ENCODE results near the gene CKAP5.

The CKAP5 gene

DNA sequence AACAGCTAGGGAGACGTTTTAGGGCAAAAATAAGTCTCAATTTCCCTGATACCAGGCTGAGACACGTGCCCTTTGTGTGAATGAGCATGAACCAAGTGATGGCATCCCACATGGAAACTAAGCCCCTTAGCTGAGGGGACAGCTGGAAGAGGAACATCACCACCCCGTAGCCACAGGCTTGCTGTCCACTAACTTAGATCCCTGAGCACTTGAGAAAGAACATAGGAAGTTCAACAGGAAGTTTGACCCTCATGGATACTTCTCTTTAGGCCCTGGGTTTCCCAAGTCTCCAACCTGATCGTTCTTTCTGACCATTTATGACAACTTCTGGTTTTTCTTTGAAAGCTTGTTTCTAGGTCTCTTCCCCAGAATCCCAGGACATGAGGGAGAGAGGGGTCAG lies 11.6 kb upstream of the CKAP5 start:
- no peaks in the 10 kb centered on the region for H3K36me3 ChIP-seq (ENCODE audit: insufficient read depth, low read length)
- H3K4me2 ChIP-seq (ENCODE audit: low read depth, low read length, poor library complexity, severe bottlenecking) = no peak overlapping the region
- no peaks in the 10 kb centered on the region for H3K79me2 ChIP-seq (ENCODE audit: insufficient read depth, low read length)

DNA sequence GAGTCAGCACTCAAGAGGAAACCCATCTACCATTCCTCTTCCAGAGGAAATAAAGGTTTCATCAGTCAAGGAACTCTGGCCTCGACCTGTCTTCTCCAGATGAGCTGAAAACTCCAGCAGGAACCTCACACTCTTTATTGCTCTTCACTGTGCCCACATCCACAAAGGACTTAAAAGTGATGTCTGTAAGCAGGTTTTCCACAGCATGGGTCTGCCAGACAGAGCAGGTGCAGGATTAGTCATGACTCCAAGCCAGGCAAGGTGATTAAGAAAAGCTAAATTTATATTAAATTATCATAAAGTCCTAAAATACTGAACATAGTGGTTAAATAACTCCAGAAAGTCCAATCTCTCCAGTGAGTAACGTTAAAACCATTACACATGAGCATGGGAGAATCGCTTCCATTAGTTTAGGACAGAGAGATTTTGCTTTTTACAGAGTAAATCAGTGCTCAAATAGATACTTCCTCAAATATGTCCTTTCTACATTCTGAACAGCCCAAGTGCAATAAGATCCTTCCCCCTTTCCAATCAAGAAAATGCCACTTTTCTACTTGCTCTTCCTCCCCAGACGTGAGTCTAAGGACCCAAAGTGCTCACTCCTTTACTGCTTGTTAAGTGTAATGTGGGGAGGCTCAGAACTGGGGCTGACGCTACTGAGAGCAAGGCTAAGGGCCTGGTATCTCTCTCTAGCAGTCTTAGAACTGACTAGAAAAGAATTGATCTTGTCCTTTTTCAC lies 10.7 kb upstream of the CKAP5 start:
- H2AFZ ChIP-seq (ENCODE audit: low read length) = no peak overlapping the region
- H3K4me2 ChIP-seq (ENCODE audit: low read depth, low read length, poor library complexity, severe bottlenecking) = no peak overlapping the region
- no peaks in the 10 kb centered on the region for H3K27me3 ChIP-seq (ENCODE audit: insufficient read depth, low read length, poor library complexity, severe bottlenecking)
- no peak overlapping the region for H3K9ac ChIP-seq (ENCODE audit: low read depth, low read length, poor library complexity, severe bottlenecking)
- no peaks in the 10 kb centered on the region for H3K36me3 ChIP-seq (ENCODE audit: insufficient read depth, low read length)
- peaks cover 4% of the 10 kb centered on the region; the same call in 1 of the 2 replicates for H3F3A ChIP-seq (ENCODE audit: low read depth)
- H4K20me1 ChIP-seq (ENCODE audit: insufficient read depth, low read length, poor library complexity, severe bottlenecking) = no peaks in the 10 kb centered on the region
- no peak overlapping the region for H3K4me3 ChIP-seq (ENCODE audit: low read length, poor library complexity, severe bottlenecking)
- H3K79me2 ChIP-seq (ENCODE audit: insufficient read depth, low read length) = no peaks in the 10 kb centered on the region
- H3K9me3 ChIP-seq (ENCODE audit: insufficient read depth, low read depth, low read length) = no peaks in the 10 kb centered on the region
- H3K9me2 ChIP-seq (replicated peaks; ENCODE audit: low read depth, low read length) = no peaks in the 10 kb centered on the region
- TF ChIP-seq EZH2phosphoT487 (IDR thresholded peaks at IDR 0.05; ENCODE audit: borderline replicate concordance) = no peak
- TF ChIP-seq, protein P1, sequence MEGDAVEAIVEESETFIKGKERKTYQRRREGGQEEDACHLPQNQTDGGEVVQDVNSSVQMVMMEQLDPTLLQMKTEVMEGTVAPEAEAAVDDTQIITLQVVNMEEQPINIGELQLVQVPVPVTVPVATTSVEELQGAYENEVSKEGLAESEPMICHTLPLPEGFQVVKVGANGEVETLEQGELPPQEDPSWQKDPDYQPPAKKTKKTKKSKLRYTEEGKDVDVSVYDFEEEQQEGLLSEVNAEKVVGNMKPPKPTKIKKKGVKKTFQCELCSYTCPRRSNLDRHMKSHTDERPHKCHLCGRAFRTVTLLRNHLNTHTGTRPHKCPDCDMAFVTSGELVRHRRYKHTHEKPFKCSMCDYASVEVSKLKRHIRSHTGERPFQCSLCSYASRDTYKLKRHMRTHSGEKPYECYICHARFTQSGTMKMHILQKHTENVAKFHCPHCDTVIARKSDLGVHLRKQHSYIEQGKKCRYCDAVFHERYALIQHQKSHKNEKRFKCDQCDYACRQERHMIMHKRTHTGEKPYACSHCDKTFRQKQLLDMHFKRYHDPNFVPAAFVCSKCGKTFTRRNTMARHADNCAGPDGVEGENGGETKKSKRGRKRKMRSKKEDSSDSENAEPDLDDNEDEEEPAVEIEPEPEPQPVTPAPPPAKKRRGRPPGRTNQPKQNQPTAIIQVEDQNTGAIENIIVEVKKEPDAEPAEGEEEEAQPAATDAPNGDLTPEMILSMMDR (conservative IDR thresholded peaks at IDR 0.05; ENCODE audit: low read length) = no peak
- peaks cover 33% of the 10 kb centered on the region for H3K4me1 ChIP-seq (ENCODE audit: insufficient read depth, low read length, poor library complexity, severe bottlenecking)

More for the DNA sequence above, 11.6 kb upstream of the CKAP5 start:
- no peaks in the 10 kb centered on the region for H3K9me3 ChIP-seq (ENCODE audit: insufficient read depth, low read depth, low read length)
- H3K9me2 ChIP-seq (replicated peaks; ENCODE audit: low read depth, low read length) = no peaks in the 10 kb centered on the region
- H3K27me3 ChIP-seq (ENCODE audit: insufficient read depth, low read length, poor library complexity, severe bottlenecking) = no peaks in the 10 kb centered on the region
- TF ChIP-seq EZH2phosphoT487 (IDR thresholded peaks at IDR 0.05; ENCODE audit: borderline replicate concordance) = no peak
- TF ChIP-seq, protein P1 (conservative IDR thresholded peaks at IDR 0.05; ENCODE audit: low read length) = no peak
- H3F3A ChIP-seq (ENCODE audit: low read depth) = peaks cover 4% of the 10 kb centered on the region; the same call in 1 of the 2 replicates
- H3K4me1 ChIP-seq (ENCODE audit: insufficient read depth, low read length, poor library complexity, severe bottlenecking) = peaks cover 29% of the 10 kb centered on the region
- H3K4me3 ChIP-seq (ENCODE audit: low read length, poor library complexity, severe bottlenecking) = no peak overlapping the region
- no peak overlapping the region for H3K9ac ChIP-seq (ENCODE audit: low read depth, low read length, poor library complexity, severe bottlenecking)
- no peak overlapping the region for H2AFZ ChIP-seq (ENCODE audit: low read length)
- no peaks in the 10 kb centered on the region for H4K20me1 ChIP-seq (ENCODE audit: insufficient read depth, low read length, poor library complexity, severe bottlenecking)

DNA sequence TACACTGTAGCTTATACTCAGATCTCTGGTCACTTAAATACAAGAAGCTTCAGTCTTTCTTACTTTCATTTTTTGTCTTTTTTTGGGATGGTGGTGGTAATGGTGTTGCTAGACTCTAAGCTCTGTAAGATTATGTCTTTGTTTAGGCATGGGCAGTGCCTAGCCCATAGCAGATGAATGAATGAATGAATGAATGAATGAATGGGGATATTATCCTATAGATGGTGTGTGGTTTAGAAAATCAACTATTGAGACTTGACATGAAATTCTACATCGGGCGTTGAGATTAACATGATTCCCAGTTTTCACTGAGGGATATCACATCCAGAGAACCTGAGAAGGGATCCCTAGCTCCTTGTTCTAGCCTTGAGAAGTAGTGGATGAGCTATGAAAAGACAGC lies 9.8 kb upstream of the CKAP5 start:
- H3K4me2 ChIP-seq (ENCODE audit: low read depth, low read length, poor library complexity, severe bottlenecking) = no peak overlapping the region

More for the DNA sequence above, 9.8 kb upstream of the CKAP5 start:
- Histone ChIP-seq H2AFZ (ENCODE audit: low read length) (no peak overlapping the region), H3K9me3 (ENCODE audit: insufficient read depth, low read depth, low read length) (no peaks in the 10 kb centered on the region), H3K27me3 (ENCODE audit: insufficient read depth, low read length, poor library complexity, severe bottlenecking) (no peaks in the 10 kb centered on the region), H3K36me3 (ENCODE audit: insufficient read depth, low read length) (no peaks in the 10 kb centered on the region), H4K20me1 (ENCODE audit: insufficient read depth, low read length, poor library complexity, severe bottlenecking) (no peaks in the 10 kb centered on the region), H3K79me2 (ENCODE audit: insufficient read depth, low read length) (no peaks in the 10 kb centered on the region), H3K9me2 (replicated peaks; ENCODE audit: low read depth, low read length) (no peaks in the 10 kb centered on the region), H3K4me3 (ENCODE audit: low read length, poor library complexity, severe bottlenecking) (no peak overlapping the region), H3K9ac (ENCODE audit: low read depth, low read length, poor library complexity, severe bottlenecking) (no peak overlapping the region), H3F3A (ENCODE audit: low read depth) (peaks cover 4% of the 10 kb centered on the region; the same call in 1 of the 2 replicates), H3K4me1 (ENCODE audit: insufficient read depth, low read length, poor library complexity, severe bottlenecking) (peaks cover 33% of the 10 kb centered on the region)
- TF ChIP-seq, protein P1 (conservative IDR thresholded peaks at IDR 0.05; ENCODE audit: low read length) = no peak
- no peak for TF ChIP-seq EZH2phosphoT487 (IDR thresholded peaks at IDR 0.05; ENCODE audit: borderline replicate concordance)

Data from Loucy (cell line).